ENCODE results near the gene STEEP1.

DNA sequence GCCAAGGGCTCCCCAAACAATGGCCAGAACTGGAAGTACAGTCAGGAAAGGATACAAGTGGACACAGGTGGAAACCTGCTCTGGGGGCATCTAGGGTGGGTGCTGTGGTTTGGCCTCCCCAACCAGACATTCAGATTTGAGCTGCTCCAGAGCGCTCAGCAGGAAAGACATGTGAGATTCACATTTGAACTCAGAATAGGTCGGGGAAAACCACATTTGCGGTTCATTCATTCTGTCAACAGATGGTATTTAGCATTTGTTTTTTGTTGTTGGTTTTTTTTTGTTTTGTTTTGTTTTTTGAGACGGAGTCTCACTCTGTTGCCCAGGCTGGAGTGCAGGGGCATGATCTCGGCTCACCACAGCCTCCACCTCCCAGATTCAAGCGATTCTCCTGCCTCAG, 44.0 kb downstream of the STEEP1 start:
- TF ChIP-seq JUN (IDR thresholded peaks at IDR 0.05) (no peak), HOXA7 (CRISPR knock-in tag; IDR thresholded peaks at IDR 0.05) (no peak), ZFP36 (IDR thresholded peaks at IDR 0.05; ENCODE audit: borderline replicate concordance, partially characterized antibody) (no peak), SREBF2 (IDR thresholded peaks at IDR 0.05) (no peak), BHLHE40 (IDR thresholded peaks at IDR 0.05; ENCODE audit: low read depth, low read length) (no peak), ELK1 (IDR thresholded peaks at IDR 0.05; ENCODE audit: low read depth, low read length) (no peak), CTCF (IDR thresholded peaks at IDR 0.05) (no peak)
- TF ChIP-seq, protein P1, sequence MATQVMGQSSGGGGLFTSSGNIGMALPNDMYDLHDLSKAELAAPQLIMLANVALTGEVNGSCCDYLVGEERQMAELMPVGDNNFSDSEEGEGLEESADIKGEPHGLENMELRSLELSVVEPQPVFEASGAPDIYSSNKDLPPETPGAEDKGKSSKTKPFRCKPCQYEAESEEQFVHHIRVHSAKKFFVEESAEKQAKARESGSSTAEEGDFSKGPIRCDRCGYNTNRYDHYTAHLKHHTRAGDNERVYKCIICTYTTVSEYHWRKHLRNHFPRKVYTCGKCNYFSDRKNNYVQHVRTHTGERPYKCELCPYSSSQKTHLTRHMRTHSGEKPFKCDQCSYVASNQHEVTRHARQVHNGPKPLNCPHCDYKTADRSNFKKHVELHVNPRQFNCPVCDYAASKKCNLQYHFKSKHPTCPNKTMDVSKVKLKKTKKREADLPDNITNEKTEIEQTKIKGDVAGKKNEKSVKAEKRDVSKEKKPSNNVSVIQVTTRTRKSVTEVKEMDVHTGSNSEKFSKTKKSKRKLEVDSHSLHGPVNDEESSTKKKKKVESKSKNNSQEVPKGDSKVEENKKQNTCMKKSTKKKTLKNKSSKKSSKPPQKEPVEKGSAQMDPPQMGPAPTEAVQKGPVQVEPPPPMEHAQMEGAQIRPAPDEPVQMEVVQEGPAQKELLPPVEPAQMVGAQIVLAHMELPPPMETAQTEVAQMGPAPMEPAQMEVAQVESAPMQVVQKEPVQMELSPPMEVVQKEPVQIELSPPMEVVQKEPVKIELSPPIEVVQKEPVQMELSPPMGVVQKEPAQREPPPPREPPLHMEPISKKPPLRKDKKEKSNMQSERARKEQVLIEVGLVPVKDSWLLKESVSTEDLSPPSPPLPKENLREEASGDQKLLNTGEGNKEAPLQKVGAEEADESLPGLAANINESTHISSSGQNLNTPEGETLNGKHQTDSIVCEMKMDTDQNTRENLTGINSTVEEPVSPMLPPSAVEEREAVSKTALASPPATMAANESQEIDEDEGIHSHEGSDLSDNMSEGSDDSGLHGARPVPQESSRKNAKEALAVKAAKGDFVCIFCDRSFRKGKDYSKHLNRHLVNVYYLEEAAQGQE (IDR thresholded peaks at IDR 0.05): no peak
- TF ChIP-seq, protein P2, sequence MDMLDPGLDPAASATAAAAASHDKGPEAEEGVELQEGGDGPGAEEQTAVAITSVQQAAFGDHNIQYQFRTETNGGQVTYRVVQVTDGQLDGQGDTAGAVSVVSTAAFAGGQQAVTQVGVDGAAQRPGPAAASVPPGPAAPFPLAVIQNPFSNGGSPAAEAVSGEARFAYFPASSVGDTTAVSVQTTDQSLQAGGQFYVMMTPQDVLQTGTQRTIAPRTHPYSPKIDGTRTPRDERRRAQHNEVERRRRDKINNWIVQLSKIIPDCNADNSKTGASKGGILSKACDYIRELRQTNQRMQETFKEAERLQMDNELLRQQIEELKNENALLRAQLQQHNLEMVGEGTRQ (IDR thresholded peaks at IDR 0.05): no peak
